ENCODE data around the gene TOP1.

- TF ChIP-seq CTBP1 (IDR thresholded peaks at IDR 0.05; ENCODE audit: borderline replicate concordance) (no peak), HDGF (IDR thresholded peaks at IDR 0.05; ENCODE audit: borderline replicate concordance) (no peak), ARNT (IDR thresholded peaks at IDR 0.05) (no peak), ELF4 (IDR thresholded peaks at IDR 0.05) (no peak), FOXM1 (IDR thresholded peaks at IDR 0.05; ENCODE audit: borderline replicate concordance) (no peak), SUZ12 (IDR thresholded peaks at IDR 0.05) (no peak), PKNOX1 (IDR thresholded peaks at IDR 0.05) (no peak), LEF1 (IDR thresholded peaks at IDR 0.05; ENCODE audit: borderline replicate concordance) (no peak), FOXA1 (IDR thresholded peaks at IDR 0.05) (no peak)
Measured at GRCh38 chr20:41167481-41168253, 139.0 kb downstream of the TOP1 start.
